ENCODE measurements around the gene HAGH. TPM values are rescaled to one million over a fixed set of nuclear protein-coding genes. Genes with fewer than 3 reads are reported as not detected.
A peak's percentile ranks its signal among the peaks of the same experiment; 100 is the strongest.

HAGH gene
- total and polyA plus RNA-seq, 10 of the 15 experiments (the other 5 are each of a cell fraction or from before 2014, with no cell fraction given): 2.0 to 50.1 (median 22.4) TPM

GRCh38 chr16:1772908-1773702 lies 53.5 kb downstream of the HAGH start, which contains the start of gene MRPS34 (continued):
- no peak for TF ChIP-seq BCL3 (IDR thresholded peaks at IDR 0.05; ENCODE audit: borderline replicate concordance, insufficient read depth, low read depth, low read length, poor library complexity, severe bottlenecking)
- no peak for TF ChIP-seq PAX8 (IDR thresholded peaks at IDR 0.05)
- no peak for TF ChIP-seq KDM1A (IDR thresholded peaks at IDR 0.05; ENCODE audit: borderline replicate concordance)
- no peak; the same call in 1 of the 2 replicates for TF ChIP-seq PML (IDR thresholded peaks at IDR 0.05; ENCODE audit: low read length)
- TF ChIP-seq POLR2AphosphoS5 (IDR thresholded peaks at IDR 0.05; ENCODE audit: low read length): peak; percentile 76; the same call in 1 of the 2 replicates
- TF ChIP-seq IKZF2 (IDR thresholded peaks at IDR 0.05): no peak
- TF ChIP-seq LARP7 (IDR thresholded peaks at IDR 0.05): peak; percentile 78
- TF ChIP-seq BCL11A (IDR thresholded peaks at IDR 0.05; ENCODE audit: low read depth, low read length): 0 out of 2 replicates have a peak, but pooled peaks have one; percentile 10
- TF ChIP-seq CBX3 (IDR thresholded peaks at IDR 0.05; ENCODE audit: borderline replicate concordance, low read depth): no peak
- no peak for TF ChIP-seq SKIL (IDR thresholded peaks at IDR 0.05; ENCODE audit: low read depth, poor library complexity, severe bottlenecking)
- TF ChIP-seq RELA (IDR thresholded peaks at IDR 0.05; ENCODE audit: borderline replicate concordance, partially characterized antibody): peak; percentile 13
- TF ChIP-seq CEBPZ (IDR thresholded peaks at IDR 0.05; ENCODE audit: low read depth, low read length): no peak
- no peak for TF ChIP-seq KLF5 (IDR thresholded peaks at IDR 0.05; ENCODE audit: partially characterized antibody)
- TF ChIP-seq ZBED1 (IDR thresholded peaks at IDR 0.05; ENCODE audit: borderline replicate concordance): no peak
- TF ChIP-seq PBX3 (IDR thresholded peaks at IDR 0.05; ENCODE audit: insufficient replicate concordance, low read depth, low read length): no peak
- TF ChIP-seq USF2 (IDR thresholded peaks at IDR 0.05; ENCODE audit: borderline replicate concordance, low read depth, low read length): no peak
- no peak for TF ChIP-seq RCOR1 (conservative IDR thresholded peaks at IDR 0.05; ENCODE audit: low read depth, low read length)
- TF ChIP-seq SRF (IDR thresholded peaks at IDR 0.05; ENCODE audit: low read depth in 2 of 2, low read length in 2 of 2): peak; percentile 51 to 87; a peak in 2 of 4 replicates
- no peak for TF ChIP-seq MYB (IDR thresholded peaks at IDR 0.05; ENCODE audit: borderline replicate concordance, low read depth, low read length)
- peak; percentile 26 for TF ChIP-seq MEF2B (IDR thresholded peaks at IDR 0.05; ENCODE audit: partially characterized antibody, poor library complexity, severe bottlenecking)
- TF ChIP-seq HDGF (IDR thresholded peaks at IDR 0.05): no peak
